HG02571 (cell line): Measurements from ENCODE around the gene SPPL2B.

ENCODE experiments used
- ATAC-seq: cut with Tn5 transposase; IDR thresholded peaks from one replicate; pipeline ENCODE4 v1.9.1; 2021; ENCODE audit warnings: mild to moderate bottlenecking, moderate library complexity; ENCODE audit not compliant: unreplicated experiment

SPPL2B gene

DNA sequence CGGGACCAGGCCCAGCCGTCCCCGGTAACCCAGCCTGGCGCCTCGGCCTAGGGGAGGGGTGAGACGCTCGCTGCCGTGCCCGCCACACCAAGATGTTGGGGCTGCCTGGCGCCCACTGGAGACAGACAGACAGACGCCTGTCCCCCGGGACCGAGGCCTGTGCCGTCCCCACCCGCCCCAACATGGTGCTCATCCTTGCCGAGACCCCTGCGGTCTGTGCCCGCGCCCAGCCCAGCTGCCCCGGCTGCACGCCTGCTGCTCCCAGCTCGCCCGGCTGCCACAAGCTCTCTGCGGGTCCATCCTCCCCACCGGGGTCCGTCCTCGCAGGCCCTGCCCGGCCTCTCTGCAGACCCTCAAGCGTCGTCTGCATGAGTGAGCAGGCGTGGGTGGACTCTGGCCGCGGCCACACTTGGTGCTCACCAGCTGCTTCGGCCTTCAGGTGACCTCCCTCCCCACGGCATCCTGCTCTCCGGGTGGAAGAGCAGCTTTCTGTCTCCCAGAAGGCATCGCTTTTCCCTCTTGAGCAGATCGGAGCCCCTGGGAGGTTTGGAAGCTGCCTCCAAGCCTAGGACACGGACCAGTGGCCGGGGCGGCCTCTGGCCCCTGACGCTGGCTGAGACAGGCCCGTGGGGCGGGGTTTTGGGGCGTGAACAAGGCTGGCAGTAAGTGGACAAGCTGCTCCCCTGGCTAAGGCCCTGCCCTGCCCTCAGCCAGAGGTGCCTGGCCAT, 24.8 kb downstream of the SPPL2B start:
- no peak for ATAC-seq

DNA sequence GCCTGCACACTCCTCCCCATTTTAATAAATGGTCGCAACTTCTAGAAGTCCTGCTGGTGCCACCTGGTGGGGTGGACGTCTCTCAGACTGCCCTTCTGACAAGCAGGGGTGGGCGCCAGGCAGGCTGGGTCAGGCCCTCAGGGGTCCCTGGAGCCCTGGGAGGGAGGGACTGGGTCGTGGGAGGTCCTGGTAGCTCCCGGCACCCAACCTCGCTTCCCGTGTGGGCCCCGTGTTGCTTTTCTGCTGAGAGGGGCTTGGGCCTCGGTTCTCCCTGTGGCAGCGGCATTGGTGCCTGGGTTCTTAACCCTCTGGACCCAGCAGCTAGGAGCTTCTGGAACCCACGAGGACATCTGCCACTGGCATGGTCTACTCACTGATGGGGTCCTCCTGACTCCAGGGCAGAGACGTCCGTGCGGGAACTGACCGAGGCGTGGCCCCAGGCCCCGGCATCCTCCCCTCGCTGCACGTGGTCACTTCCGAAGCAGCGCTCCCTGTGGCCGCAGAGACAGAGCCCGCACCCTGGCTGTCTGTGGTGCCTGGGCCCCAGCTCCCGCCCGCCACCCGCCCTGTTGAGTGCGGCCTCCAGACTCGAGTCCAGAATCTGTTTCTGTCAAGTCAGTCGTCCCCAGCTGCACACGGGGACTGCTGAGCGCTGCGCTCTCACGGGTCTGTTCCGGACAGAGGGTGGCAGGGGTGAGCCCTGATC, 25.6 kb downstream of the SPPL2B start:
- no peak for ATAC-seq

DNA sequence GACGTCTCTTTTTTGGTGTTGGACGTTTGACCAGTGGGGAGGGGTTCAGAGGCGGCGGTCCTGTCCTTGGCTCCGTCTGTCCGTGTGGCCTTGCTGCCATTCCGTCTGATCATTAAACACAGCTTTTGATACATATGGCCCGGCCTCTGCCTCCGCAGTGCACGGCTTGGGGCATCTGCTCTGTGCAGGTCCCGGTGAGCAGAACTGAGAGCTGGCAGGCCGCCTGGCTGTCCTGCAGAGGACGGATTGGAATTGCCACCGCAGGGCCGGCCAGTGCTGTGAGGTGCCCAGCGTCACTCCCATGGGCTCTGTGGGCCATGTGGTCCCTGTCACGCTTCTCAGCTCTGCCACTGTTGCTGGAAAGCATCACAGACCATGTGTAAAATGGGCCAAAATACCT, 26.2 kb downstream of the SPPL2B start:
- ATAC-seq, result no peak

DNA sequence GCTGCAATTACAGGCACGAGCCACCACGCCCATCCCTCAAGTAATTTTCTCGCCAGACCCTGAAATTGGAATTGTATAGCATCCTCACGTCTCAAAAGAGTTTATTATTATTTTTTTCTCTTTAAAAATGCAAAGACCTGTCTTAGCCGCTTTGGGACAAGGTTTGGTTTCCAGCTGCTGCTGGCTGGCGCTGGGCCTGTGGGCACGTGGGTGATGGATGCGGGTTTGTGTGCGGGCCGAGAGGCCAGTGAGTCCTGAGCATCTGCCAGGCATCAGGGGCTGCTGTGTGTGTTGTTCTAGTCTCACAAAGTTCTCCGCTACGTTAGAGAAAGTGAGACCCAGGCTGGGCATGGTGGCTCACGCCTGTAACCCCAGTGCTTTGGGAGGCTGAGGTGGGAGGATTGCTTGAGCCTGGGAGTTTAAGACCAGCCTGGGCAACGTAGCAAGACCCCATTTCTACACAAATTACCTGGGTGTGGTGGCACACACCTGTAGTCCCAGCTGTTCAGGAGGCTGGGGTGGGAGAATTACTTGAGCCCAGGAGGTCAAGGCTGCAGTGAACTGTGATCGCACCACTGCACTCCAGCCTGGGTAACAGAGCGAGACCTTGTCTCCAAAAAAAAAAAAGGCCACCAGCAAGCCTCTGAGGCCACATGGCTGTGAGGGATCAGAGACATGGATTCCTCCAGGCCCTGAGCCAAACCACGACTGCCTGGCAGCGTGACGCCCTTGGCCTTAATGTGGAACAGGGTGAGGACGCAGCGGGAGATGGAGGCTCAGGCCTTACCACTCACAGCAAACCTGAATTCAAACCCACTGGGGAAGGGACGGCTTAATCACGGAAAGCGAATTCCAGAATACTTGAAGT, 26.9 kb downstream of the SPPL2B start:
- ATAC-seq, result no peak

DNA sequence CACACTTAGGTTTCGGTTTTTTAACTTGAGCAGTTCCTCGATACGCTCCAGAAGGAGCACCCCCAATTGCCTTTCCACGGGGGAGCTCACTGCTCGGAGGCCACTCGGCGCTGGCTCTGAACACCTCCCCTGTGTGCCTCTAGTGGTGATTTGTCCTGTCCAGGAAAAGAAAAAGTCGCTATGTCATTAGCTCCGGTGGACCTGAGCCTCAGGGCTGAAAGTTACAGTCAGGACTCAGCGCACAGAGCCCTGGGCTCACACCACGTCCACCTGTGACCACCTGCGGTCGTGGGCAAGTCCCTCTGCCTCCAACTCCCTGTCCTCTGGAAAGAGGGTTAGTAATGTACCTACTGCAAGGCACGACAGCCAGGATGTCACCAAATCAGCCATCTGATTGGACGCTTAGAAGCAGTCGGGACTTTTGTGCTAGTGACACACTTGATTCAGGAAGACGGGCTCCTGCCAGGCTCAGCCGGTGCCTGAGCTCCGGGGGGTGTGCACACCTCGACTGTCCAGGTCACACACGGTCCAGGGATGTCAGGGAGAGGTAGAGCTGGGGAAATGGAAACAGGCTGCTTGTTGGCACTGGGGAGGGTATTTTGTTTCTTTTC, 27.7 kb downstream of the SPPL2B start:
- ATAC-seq, result no peak

DNA sequence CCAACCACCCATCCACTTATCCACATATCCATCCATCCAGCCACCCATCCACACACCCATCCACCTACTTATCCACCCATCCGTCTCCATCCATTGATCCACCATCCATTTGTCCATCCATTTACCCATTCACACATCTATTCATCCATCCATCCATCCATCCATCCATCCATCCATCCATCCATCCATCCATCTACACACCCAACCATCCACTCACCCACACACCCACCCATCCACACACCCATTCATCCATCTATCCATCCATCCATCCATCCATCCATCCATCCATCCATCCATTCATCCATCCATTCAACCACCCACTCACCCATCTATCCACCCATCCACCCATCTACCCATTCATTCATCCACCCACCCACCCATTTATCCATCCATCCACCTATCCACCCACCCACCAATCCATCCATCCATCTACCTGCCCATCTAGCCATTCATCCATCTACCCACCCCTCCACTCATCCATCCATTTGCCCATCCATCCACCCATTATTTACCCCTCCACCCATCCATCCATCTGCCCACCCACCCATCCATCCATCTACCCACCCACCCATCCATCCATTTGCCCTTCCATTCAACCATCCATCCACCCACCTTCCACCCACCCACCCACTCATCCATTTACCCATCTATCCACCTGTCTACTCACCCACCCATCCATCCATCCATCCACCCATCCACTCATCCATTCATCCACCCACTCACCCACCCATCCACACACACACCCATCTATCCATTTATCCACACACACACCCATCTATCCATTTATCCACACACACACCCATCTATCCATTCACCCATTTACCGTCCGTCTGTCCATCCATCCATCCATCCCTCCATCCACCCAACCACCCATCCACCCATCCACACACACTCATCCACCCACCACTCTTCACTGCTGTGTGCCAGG, 29.1 kb downstream of the SPPL2B start:
- no peak for ATAC-seq

DNA sequence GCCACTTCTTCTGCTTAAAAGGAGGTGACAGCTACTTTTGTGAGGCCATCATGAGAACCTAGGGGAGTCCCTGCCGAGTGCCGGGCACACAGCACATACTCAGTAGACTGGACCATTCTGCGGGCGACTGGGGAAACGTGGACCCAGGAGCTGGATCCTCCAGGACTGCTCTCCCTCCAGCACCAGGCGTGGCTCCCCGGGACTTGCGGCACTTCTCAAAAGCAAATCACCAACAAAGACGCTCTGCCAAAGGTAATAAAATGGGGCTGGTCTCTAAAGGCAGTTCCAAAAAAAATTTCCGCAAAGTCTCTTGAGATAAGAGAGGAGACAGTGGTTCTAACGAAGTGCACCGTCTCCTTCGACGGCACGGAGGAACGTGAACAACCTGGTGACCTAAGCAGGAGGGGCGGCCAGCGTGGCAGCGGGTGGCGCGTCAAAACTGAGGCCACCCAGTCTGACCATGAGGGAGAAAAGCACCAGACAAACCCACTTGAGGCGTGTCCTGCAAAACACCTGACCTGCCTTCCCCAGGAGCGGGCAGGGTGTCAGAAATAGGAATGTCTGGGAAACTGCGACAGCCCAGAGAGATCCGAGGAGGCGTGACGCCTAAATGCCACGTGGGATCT, 30.2 kb downstream of the SPPL2B start:
- ATAC-seq, result no peak

DNA sequence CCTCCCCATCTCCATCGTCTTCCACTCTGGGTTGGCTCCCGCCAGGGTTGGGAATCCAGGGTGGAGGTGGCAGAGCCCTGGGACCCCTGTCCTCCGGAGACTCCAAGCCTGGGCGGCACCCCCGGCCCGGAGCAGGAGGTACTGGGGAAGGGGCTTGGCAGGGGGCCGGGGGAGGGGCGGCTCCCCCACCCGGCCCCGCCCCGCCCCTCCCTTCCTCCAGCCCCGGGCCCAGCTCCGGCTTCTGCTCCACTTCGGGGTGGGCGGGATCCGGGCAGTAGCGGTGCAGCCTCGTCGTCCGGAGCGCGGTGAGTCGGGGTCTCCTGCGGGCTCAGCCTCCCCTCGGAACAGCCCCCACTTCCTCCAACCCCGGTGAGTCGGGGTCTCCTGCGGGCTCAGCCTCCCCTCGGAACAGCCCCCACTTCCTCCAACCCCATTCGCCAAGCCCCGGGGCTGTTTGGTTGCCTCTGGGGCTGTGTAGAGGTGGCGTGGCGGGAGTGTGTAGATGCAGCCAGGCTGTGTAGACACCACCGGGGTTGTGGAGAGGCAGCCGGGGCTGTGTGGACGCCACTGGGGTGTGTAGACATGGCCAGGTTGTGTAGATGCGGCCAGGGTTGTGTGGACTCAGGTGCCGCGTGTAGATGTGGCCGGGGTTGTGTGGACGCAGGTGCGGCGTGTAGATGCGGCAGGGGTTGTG, 31.7 kb downstream of the SPPL2B start, which contains the start of gene TMPRSS9:
Gene TMPRSS9 (plus strand): TSS at position 274 of the 694 bp plus-strand sequence. CDS start 29,521 bp downstream, outside the sequence.
- no peak for ATAC-seq

DNA sequence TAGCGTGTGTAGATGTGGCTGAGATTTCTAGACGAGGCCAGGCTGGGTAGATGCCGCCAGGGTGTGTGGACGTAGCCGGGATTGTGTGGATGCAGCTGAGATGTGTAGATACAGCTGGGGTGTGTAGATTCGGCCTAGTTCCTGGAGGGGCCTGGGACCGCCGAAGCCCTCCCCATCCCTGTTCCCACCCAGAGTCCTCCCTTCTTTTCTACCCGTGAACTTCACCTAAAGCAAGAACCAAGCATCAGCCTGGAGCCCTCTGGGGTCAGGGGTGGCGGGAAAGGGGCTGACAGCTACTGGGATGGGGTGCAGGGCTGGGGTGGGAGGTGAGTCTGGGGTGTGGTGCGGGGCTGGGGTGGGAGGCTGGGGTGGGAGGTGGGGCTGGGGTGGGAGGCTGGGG, 32.3 kb downstream of the SPPL2B start:
- ATAC-seq, result no peak

DNA sequence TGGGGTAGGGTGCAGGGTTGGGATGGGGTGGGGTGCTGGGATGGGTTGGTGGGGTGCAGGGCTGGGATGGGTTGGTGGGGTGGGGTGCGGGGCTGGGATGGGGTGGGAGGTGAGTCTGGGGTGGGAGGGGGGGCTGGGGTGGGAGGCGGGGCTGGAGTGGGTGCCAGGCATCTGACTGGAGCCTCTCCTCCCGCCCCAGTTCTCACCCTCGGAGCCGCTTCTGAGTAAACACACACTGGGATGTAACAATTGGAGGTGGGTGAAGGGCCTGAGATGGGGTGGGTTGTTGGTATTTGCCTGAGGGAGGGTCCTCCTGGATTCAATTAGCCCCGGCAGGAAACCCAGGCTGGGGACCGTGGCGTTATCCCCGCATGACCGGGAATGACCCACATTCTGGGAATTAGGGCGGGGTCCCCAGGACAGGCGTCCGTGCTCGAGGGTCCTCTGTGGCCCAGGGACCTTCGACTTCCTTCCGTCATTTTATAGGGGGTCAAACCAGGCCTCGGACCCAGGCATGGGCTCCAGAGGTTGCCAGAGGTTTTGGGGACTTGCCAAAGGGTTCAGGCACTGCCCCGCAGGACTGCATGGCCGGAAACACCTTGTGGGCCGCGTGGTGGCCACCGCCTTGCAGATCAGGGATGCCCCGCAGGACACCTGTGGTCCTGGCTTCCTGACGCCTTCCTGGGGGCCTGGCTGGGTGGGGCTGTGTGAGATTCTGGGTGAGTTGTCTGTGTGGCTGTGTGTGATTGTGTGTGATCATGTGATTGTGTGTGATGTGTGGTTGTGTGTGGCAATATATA, 33.0 kb downstream of the SPPL2B start:
- ATAC-seq, result no peak

DNA sequence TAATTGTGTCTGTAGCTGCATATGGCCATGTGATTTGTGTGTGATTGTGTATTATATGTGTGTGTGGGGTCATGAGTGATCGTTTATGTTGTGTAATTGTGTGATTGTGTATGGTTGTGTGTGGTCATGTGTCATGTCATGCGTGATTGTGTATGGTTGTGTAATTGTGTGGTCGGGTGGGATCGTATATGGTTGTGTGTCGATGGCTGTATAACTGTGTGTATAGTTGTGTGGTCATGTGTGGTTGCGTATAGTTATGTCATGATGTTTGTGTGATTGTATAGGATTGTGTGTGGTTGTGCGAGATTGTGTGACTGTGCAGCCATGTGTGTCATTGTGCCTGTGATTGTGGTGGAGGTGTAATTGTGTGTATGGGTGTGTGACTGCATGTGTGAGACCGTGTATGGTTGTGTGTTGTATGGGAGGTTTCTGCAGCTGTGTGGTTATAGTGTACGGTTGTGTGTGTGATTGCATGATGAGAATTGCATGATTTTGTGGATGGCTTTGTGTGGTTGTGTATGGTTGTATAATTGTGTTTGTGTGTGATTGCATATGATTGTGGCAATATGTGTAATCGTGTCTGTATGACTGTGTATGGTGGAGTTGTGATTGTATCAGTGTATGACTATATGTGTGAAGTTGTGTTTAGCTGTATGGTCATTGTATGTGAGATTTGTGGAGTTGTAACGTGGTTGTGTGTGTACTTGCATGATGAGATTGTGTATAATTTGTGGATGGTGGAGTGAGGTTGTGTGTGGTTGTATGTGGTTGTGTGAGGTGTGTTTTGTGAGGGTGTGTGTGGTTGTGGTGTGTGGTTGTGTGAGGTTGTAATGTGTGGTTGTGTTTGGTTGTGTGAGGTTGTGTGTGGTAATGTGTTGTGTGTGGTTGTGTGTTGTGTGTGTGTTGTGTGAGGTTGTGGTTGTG, 33.8 kb downstream of the SPPL2B start:
- ATAC-seq, result no peak

DNA sequence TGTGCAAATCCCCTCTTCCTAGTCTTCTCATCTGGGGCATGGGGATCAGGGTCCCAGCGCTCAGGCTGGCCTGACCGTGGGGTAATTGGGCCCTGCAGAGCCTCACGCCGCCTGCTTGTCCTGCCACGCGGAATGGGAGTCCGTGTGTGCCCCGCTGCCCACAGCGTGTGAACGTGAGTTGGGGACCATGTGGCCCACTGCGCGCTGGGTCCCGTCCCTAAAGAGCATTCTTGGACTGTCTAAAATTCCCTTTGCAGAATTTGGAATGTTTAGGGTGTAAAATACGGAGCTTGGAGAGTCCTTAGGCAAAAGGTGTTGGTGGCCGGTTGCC, 34.5 kb downstream of the SPPL2B start:
- no peak for ATAC-seq

DNA sequence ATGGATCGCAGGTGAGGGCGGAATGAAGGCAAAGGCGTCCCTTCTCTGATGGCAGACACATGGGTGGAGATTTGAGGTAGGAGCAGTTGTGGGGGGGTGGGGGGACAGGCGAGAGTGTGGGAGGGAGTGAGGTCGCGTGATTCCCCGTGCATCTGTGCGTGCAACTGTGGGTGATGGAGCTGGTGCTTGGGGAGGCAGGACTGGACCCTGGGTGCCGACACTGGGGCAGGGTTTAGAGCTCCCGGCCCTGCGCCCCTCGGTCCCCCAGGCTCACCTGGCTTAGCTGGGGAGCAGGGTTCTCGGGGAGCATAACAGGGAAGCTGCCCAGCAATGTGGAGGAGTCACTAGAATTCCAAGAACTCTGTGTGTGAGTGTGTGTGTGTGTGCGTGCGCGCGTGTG, 34.9 kb downstream of the SPPL2B start:
- ATAC-seq, result no peak

DNA sequence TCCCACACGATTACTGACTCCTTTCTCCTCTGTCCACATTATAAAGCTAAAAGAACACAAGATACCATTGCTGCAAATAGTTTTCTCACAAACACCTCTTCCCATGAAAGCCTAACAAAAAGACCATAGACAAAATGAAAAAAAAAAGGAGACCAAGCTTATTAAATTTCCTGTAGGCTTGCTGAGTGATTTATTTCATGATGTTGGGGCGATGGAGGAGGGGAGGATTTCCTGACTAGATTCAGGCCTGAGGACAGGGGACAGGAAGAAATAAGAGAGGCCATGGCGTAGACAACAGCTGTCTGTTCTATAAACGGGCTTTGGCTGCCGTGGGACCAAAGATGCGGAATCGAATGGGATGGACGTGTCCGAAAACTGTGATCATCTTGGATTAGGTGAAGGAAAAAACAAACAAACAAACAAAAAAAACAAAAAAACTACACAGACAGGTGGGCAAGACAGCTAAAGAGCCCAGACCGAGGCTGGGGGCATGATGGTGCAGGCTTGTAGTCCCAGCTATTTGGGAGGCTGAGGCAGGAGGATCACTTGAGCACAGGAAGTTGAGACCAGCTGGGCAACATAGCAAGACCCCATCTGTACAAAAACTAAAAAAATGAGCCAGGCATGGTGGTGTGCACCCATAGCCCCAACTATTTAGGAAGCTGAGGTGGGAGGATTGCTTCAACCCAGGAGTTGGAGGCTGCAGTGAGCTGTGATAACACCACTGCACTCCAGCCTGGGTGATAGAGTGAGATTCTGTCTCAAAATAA, 36.9 kb downstream of the SPPL2B start:
- no peak for ATAC-seq

DNA sequence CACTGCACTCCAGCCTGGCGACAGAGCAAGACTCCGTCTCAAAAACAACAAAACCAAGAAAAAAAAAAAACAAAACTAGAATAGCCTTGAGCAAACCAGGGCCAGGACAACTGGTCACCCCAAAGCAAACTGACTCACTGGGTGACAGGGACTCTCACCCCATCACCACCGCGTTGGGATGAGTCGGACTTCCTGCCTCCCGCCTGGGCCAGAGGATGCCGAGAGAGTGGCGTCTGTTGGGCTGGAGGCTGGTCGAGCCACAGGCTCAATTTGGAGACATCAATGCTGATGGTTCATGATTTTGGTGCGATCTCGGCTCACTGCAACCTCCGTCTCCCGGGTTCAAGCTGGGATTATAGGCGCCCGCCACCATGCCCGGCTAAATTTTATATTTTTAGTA, 43.2 kb downstream of the SPPL2B start:
- ATAC-seq, result no peak

DNA sequence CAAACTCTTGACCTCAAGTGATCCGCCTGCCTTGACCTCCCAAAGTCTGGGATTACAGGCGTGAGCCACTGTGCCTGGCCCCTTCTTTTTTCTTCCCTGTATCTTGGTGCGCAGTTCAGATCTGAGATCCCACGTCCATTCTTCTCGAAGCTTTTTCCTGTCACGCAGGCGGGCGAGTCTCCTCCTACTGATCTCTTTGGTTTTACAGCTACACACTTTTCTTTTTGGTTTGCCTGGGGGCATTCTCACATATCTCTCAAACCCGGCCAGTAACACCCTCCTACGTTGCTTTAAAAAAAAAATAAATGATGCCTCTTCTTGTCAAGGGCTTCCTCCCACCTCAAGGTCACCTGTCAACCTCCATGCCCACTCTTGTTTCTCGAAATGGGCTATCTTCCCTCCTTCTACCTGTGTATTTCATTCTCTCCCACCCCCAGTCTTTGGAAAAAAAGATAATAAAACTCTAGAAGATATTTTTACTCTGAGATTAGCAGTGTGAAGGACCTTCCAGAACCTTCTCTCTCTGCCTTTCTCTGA, 43.7 kb downstream of the SPPL2B start:
- ATAC-seq, result no peak
